Activated CD8-positive, alpha-beta T cell treated with anti-CD3 and anti-CD28 coated beads for 36 hours (primary cell): ENCODE data around the gene TM2D1. TPM values are rescaled to one million over a fixed set of nuclear protein-coding genes. Genes with fewer than 3 reads are reported as not detected.

Source experiments
- ATAC-seq: fragments of 200-7000 bp; cut with Tn5 transposase; one replicate; pipeline ENCODE4 v1.10.0; 2021; ENCODE audit warnings: mild to moderate bottlenecking, moderate library complexity
- CTCF ChIA-PET: fragments of 350-600 bp; sonication (Branson Sonifier 250); formaldehyde crosslinking; loops from one replicate; lab custom pipeline; 2021; ENCODE audit warnings: antibody characterized with exemption; lab: Charles Lee
- POLR2A ChIA-PET: fragments of 350-600 bp; sonication (Branson Sonifier 250); formaldehyde crosslinking; loops from one replicate; lab custom pipeline; 2021; ENCODE audit warnings: antibody characterized with exemption; lab: Charles Lee
- DNase-seq: peaks from one replicate; pipeline ENCODE4 v3.0.0-alpha.2; 2020
- H3K27ac Mint-ChIP-seq: one replicate; pipeline ENCODE4 v1.8.0; 2021; ENCODE audit warnings: mild to moderate bottlenecking, mixed read lengths
- H3K27me3 Mint-ChIP-seq: one replicate; pipeline ENCODE4 v1.8.0; 2021; ENCODE audit warnings: mixed read lengths
- H3K36me3 Mint-ChIP-seq: one replicate; pipeline ENCODE4 v1.8.0; 2021; ENCODE audit warnings: low read depth, mixed read lengths
- H3K4me1 Mint-ChIP-seq: one replicate; pipeline ENCODE4 v1.8.0; 2021; ENCODE audit warnings: low read depth, mixed read lengths
- H3K4me3 Mint-ChIP-seq: one replicate; pipeline ENCODE4 v1.8.0; 2021; ENCODE audit warnings: mild to moderate bottlenecking, moderate library complexity, mixed read lengths
- H3K9me3 Mint-ChIP-seq: one replicate; pipeline ENCODE4 v1.8.0; 2021; ENCODE audit warnings: mixed read lengths
- intact Hi-C: fragments of 100-400 bp; cut with micrococcal nuclease; formaldehyde crosslinking; loops from one replicate; pipeline ENCODE4 v1.10.0; 2022
- total RNA-seq, 2 experiments: library from RNA; stranded (reverse); gene quantifications; one replicate each; pipeline ENCODE4 v1.2.3, GENCODE V29; 2021
- TF ChIP-seq, protein P1 (sequence below): fragments of 200-600 bp; IDR thresholded peaks from one replicate; pipeline ENCODE4 v1.8.0; 2022; ENCODE audit warnings: antibody characterized with exemption, mild to moderate bottlenecking

The TM2D1 gene
- total RNA-seq, 2 experiments from 2014 or later, result 22.6 to 25.2 TPM

DNA sequence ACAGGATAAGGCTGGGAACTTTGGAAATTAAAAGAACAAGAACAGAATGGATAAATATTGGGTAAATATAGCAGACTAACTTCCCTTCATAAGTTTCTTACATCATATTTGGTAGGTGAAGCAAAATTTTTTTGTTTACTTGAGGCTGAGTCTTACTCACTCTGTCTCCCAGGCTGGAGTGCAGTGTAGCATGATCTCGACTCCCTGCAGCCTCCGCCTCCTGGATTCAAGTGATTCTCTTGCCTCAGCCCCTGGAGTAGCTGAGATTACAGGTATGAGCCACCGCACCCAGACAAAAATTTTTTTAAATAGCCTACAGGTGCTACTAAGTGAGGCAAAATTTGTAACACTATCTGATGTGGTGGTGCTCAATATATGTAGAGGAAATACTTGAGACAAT lies 50.7 kb downstream of the TM2D1 start:
- Mint-ChIP-seq H3K4me1 (no peaks in the 10 kb centered on the region), H3K9me3 (no peaks in the 10 kb centered on the region), H3K27ac (no peak overlapping the region), H3K4me3 (no peak overlapping the region), H3K36me3 (no peaks in the 10 kb centered on the region), H3K27me3 (no peaks in the 10 kb centered on the region)
- DNase-seq (no peak), ATAC-seq (no peak)
- intact Hi-C loops, result no loop called here
- ChIA-PET POLR2A (no interaction called here), CTCF (no interaction called here)
- TF ChIP-seq, protein P1, sequence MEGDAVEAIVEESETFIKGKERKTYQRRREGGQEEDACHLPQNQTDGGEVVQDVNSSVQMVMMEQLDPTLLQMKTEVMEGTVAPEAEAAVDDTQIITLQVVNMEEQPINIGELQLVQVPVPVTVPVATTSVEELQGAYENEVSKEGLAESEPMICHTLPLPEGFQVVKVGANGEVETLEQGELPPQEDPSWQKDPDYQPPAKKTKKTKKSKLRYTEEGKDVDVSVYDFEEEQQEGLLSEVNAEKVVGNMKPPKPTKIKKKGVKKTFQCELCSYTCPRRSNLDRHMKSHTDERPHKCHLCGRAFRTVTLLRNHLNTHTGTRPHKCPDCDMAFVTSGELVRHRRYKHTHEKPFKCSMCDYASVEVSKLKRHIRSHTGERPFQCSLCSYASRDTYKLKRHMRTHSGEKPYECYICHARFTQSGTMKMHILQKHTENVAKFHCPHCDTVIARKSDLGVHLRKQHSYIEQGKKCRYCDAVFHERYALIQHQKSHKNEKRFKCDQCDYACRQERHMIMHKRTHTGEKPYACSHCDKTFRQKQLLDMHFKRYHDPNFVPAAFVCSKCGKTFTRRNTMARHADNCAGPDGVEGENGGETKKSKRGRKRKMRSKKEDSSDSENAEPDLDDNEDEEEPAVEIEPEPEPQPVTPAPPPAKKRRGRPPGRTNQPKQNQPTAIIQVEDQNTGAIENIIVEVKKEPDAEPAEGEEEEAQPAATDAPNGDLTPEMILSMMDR, result no peak

GRCh38 chr1:61672376-61672775 lies 52.6 kb downstream of the TM2D1 start:
- DNase-seq (no peak), ATAC-seq (no peak)
- ChIA-PET POLR2A (no interaction called here), CTCF (interaction anchor here (1.0 to 1.1 kb wide), 2 partner anchors 8 to 239 kb away, joined by 3 read pairs; no protein-coding TSS in a partner anchor)
- Mint-ChIP-seq H3K27me3 (no peaks in the 10 kb centered on the region), H3K4me3 (no peak overlapping the region), H3K9me3 (no peaks in the 10 kb centered on the region), H3K27ac (no peak overlapping the region), H3K36me3 (no peaks in the 10 kb centered on the region), H3K4me1 (no peaks in the 10 kb centered on the region)
- TF ChIP-seq, protein P1, result no peak
- intact Hi-C loops, result no loop called here

- Mint-ChIP-seq H3K27ac (no peak overlapping the region), H3K9me3 (no peaks in the 10 kb centered on the region), H3K36me3 (no peaks in the 10 kb centered on the region), H3K4me1 (no peaks in the 10 kb centered on the region), H3K4me3 (no peak overlapping the region), H3K27me3 (no peaks in the 10 kb centered on the region)
- ATAC-seq (no peak), DNase-seq (no peak)
- ChIA-PET POLR2A (no interaction called here), CTCF (no interaction called here)
- TF ChIP-seq, protein P1, result no peak
- intact Hi-C loops, result no loop called here
These were observed 54.5 kb downstream of the TM2D1 start for GRCh38 chr1:61670445-61670844.

DNA sequence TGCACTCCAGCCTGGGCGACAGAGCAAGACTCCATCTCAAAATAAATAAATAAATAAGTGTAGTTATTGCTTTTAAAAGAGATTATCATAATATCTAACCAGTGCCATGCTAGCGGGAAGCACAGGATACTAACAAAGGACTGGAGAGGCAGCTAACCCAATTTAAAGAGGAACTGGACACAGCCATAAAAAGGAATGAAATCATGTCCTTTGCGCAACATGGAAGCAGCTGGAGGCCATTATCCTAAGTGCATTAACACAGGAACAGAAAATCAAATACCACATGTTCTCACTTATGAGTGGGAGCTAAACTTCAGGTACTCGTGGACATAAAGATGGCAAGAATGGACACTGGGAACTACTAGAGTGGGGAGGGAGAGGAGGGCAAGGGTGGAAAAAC lies 54.9 kb downstream of the TM2D1 start:
- H3K9me3 Mint-ChIP-seq, result no peaks in the 10 kb centered on the region
- intact Hi-C loops, result no loop called here
- DNase-seq (no peak), ATAC-seq (no peak)
- CTCF ChIA-PET, result no interaction called here
- H3K4me3 Mint-ChIP-seq, result no peak overlapping the region
- POLR2A ChIA-PET, result no interaction called here
- TF ChIP-seq, protein P1, result no peak
- H3K27ac Mint-ChIP-seq, result no peak overlapping the region
- H3K27me3 Mint-ChIP-seq, result no peaks in the 10 kb centered on the region
- no peaks in the 10 kb centered on the region for H3K36me3 Mint-ChIP-seq
- no peaks in the 10 kb centered on the region for H3K4me1 Mint-ChIP-seq

- TF ChIP-seq, protein P1, result no peak
- no peaks in the 10 kb centered on the region for H3K27me3 Mint-ChIP-seq
These were observed 65.9 kb downstream of the TM2D1 start for GRCh38 chr1:61659061-61659460.

More at GRCh38 chr1:61659061-61659460, 65.9 kb downstream of the TM2D1 start:
- H3K4me3 Mint-ChIP-seq, result no peak overlapping the region
- no peaks in the 10 kb centered on the region for H3K36me3 Mint-ChIP-seq
- ATAC-seq (no peak), DNase-seq (no peak)
- no peaks in the 10 kb centered on the region for H3K4me1 Mint-ChIP-seq
- CTCF ChIA-PET, result no interaction called here
- intact Hi-C loops, result no loop called here
- POLR2A ChIA-PET, result no interaction called here
- no peaks in the 10 kb centered on the region for H3K9me3 Mint-ChIP-seq
- no peak overlapping the region for H3K27ac Mint-ChIP-seq
